H54 (cell line): ENCODE data around the gene SCRN2.

Experiments
- DNase-seq: peaks from one replicate; pipeline ENCODE4 v3.0.0; 2011; ENCODE audit warnings: low spot score, mixed read lengths; ENCODE audit not compliant: insufficient read length
- FAIRE-seq: peaks from 3 replicates; lab custom pipeline; 2011; peaks lifted over from hg19 to GRCh38; lab: Jason Lieb, UNC
- POLR2A ChIP-seq: IDR thresholded peaks from 2 replicates; pipeline ENCODE4 v1.6.1; 2011; ENCODE audit warnings: low read depth, mild to moderate bottlenecking, low read length

The SCRN2 gene

GRCh38 chr17:47847341-47848197 lies 6.5 kb upstream of the SCRN2 start:
- TF ChIP-seq POLR2A, result no peak
- DNase-seq (no peak), FAIRE-seq (no peak)

GRCh38 chr17:47846716-47847340 lies 5.8 kb upstream of the SCRN2 start:
- no peak for TF ChIP-seq POLR2A
- DNase-seq (no peak), FAIRE-seq (no peak)

GRCh38 chr17:47845716-47846075 lies 4.6 kb upstream of the SCRN2 start:
- DNase-seq, result no peak
- TF ChIP-seq POLR2A, result no peak

GRCh38 chr17:47844814-47845715 lies 4.0 kb upstream of the SCRN2 start:
- DNase-seq (peak; percentile 72), FAIRE-seq (no peak)
- no peak for TF ChIP-seq POLR2A

More at GRCh38 chr17:47845716-47846075, 4.6 kb upstream of the SCRN2 start:
- no peak for FAIRE-seq

- no peak for FAIRE-seq
- DNase-seq, result no peak
- no peak for TF ChIP-seq POLR2A
These were observed 3.2 kb upstream of the SCRN2 start for GRCh38 chr17:47844227-47844626.

GRCh38 chr17:47843391-47843730 lies 2.3 kb upstream of the SCRN2 start:
- no peak for TF ChIP-seq POLR2A
- DNase-seq, result no peak
- no peak for FAIRE-seq

- FAIRE-seq (no peak), DNase-seq (no peak)
- TF ChIP-seq POLR2A, result no peak
These were observed 617 bp upstream of the SCRN2 start for GRCh38 chr17:47841488-47842291.

GRCh38 chr17:47840001-47840741 lies 902 bp downstream of the SCRN2 start:
- no peak for TF ChIP-seq POLR2A
- FAIRE-seq (no peak), DNase-seq (no peak)

GRCh38 chr17:47839071-47839470 lies 2.0 kb downstream of the SCRN2 start:
- TF ChIP-seq POLR2A, result no peak
- FAIRE-seq (no peak), DNase-seq (no peak)

GRCh38 chr17:47838636-47839035 lies 2.4 kb downstream of the SCRN2 start:
- no peak for TF ChIP-seq POLR2A
- DNase-seq (no peak), FAIRE-seq (no peak)

GRCh38 chr17:47837401-47838039 lies 3.6 kb downstream of the SCRN2 start:
- FAIRE-seq (peak; percentile 76), DNase-seq (peak; percentile 97)
- TF ChIP-seq POLR2A, result no peak

GRCh38 chr17:47836601-47837000 lies 4.5 kb downstream of the SCRN2 start:
- no peak for TF ChIP-seq POLR2A
- no peak for FAIRE-seq
- DNase-seq, result no peak
